Lower leg skin (tissue), 3 donors: ENCODE results near the gene ARHGAP12.

Experiments used
- CTCF ChIP-seq, 3 donors: fragments of 450-650 bp; IDR thresholded peaks; one replicate each; pipeline ENCODE4 v1.5.1; 2016; ENCODE audit warnings: antibody characterized with exemption in 3 of 3, mild to moderate bottlenecking in 3 of 3, moderate library complexity in 2 of 3
- POLR2A ChIP-seq, 2 donors: fragments of 450-650 bp; IDR thresholded peaks; one replicate each; pipeline ENCODE4 v1.6.1; 2016 to 2017; ENCODE audit warnings: antibody characterized with exemption in 2 of 2, mild to moderate bottlenecking in 1 of 2, moderate library complexity in 1 of 2

GRCh38 chr10:31822616-31823318 is 105.9 kb downstream of the ARHGAP12 start:
- no peak for TF ChIP-seq CTCF (IDR thresholded peaks at IDR 0.05)
- no peak for TF ChIP-seq POLR2A (IDR thresholded peaks at IDR 0.05)
